Left ventricle myocardium inferior (tissue), 1 donor: ENCODE measurements around the gene OR51A4. TPM values are rescaled to one million over a fixed set of nuclear protein-coding genes. Genes with fewer than 3 reads are reported as not detected.

ENCODE experiments used
- DNase-seq: peaks from one replicate; pipeline ENCODE4 v3.0.0-alpha.2; 2020
- H3K27ac ChIP-seq: fragments of 200-600 bp; replicated peaks from 2 replicates; pipeline ENCODE4 v1.8.0; 2021
- H3K27me3 ChIP-seq: fragments of 200-600 bp; 2 replicates; pipeline ENCODE4 v1.8.0; 2021; ENCODE audit warnings: low read depth
- H3K36me3 ChIP-seq: fragments of 200-600 bp; 2 replicates; pipeline ENCODE4 v1.8.0; 2021
- H3K4me1 ChIP-seq: fragments of 200-600 bp; 2 replicates; pipeline ENCODE4 v1.8.0; 2021
- H3K4me3 ChIP-seq: fragments of 200-600 bp; 2 replicates; pipeline ENCODE4 v1.8.0; 2021; ENCODE audit warnings: mild to moderate bottlenecking, moderate library complexity
- H3K9me3 ChIP-seq: fragments of 200-600 bp; replicated peaks from 2 replicates; pipeline ENCODE4 v1.8.0; 2021
- CTCF ChIP-seq: fragments of 200-600 bp; IDR thresholded peaks from 2 replicates; pipeline ENCODE4 v1.8.0; 2021; ENCODE audit warnings: antibody characterized with exemption, mild to moderate bottlenecking, borderline replicate concordance
- intact Hi-C: fragments of 100-400 bp; cut with micrococcal nuclease; formaldehyde crosslinking; loops from one replicate; pipeline ENCODE4 v1.11.0; 2022
- total RNA-seq: library from RNA; stranded (reverse); fragmentation: NEBNext Ultra II Directional; extraction: Animal tissue kit (Norgen Biotek cat#: 25700); gene quantifications from one replicate; pipeline ENCODE4 v1.2.1, GENCODE V29; 2021
- donor health status: DM: no; HTN: yes; CAD: no; lungs with severe emphysema.

The OR51A4 gene
- total RNA-seq, 1 donor from 2014 or later, result not detected

GRCh38 chr11:4919250-4919649, 28.2 kb downstream of the OR51A4 start, which contains the start of gene OR51G2:
Gene OR51G2 (minus strand): TSS chr11:4919350. CDS start chr11:4915663, 3,687 bp downstream.
- Histone ChIP-seq H3K9me3 (no peaks in the 10 kb centered on the region), H3K4me3 (no peak within 1 kb of the TSS), H3K27me3 (no peaks in the 10 kb centered on the region), H3K27ac (no peak within 1 kb of the TSS), H3K4me1 (no peaks in the 10 kb centered on the region), H3K36me3 (no peaks in the 10 kb centered on the region)
- no peak for TF ChIP-seq CTCF
- DNase-seq, result no peak
- intact Hi-C loops, result no loop called here

- no peaks in the 10 kb centered on the region for H3K4me1 ChIP-seq
- intact Hi-C loops, result no loop called here
- H3K36me3 ChIP-seq, result no peaks in the 10 kb centered on the region
- no peak overlapping the region for H3K4me3 ChIP-seq
- no peaks in the 10 kb centered on the region for H3K27me3 ChIP-seq
- DNase-seq, result no peak
- TF ChIP-seq CTCF, result no peak
- no peaks in the 10 kb centered on the region for H3K9me3 ChIP-seq
- H3K27ac ChIP-seq, result no peak overlapping the region
Observed at GRCh38 chr11:4916581-4916980, 30.8 kb downstream of the OR51A4 start.

- no peaks in the 10 kb centered on the region for H3K27me3 ChIP-seq
- H3K9me3 ChIP-seq, result no peaks in the 10 kb centered on the region
- H3K27ac ChIP-seq, result no peak within 1 kb of the TSS
- DNase-seq, result no peak
- H3K4me3 ChIP-seq, result no peak within 1 kb of the TSS
- intact Hi-C loops, result no loop called here
- no peaks in the 10 kb centered on the region for H3K36me3 ChIP-seq
- no peak for TF ChIP-seq CTCF
- H3K4me1 ChIP-seq, result no peaks in the 10 kb centered on the region
Observed at GRCh38 chr11:4903484-4903883, 43.9 kb downstream of the OR51A4 start, which contains the start of gene OR51A7. Gene OR51A7 (plus strand): TSS chr11:4903783. CDS start chr11:4907370, 3,587 bp downstream.

Other genes starting within 250 kb of the OR51A4 start
- gene OR51E2, start 249.8 kb downstream of the OR51A4 start, total RNA-seq, result not detected
- not detected for gene MMP26, start 242.8 kb downstream of the OR51A4 start, total RNA-seq
- not detected for gene OR51F1, start 177.7 kb downstream of the OR51A4 start, total RNA-seq
- not detected for gene OR52R1, start 143.2 kb downstream of the OR51A4 start, total RNA-seq
- not detected for gene OR51F2, start 126.3 kb downstream of the OR51A4 start, total RNA-seq
- gene OR51S1, start 98.4 kb downstream of the OR51A4 start, total RNA-seq, result not detected
- not detected for gene OR51T1, start 65.7 kb downstream of the OR51A4 start, total RNA-seq
- gene OR51A7, start 43.8 kb downstream of the OR51A4 start, total RNA-seq, result not detected
- gene OR51G2, start 28.3 kb downstream of the OR51A4 start, total RNA-seq, result not detected
- not detected for gene OR51G1, start 23.3 kb downstream of the OR51A4 start, total RNA-seq
- gene OR51A2, start 8.1 kb upstream of the OR51A4 start, total RNA-seq, result not detected
- not detected for gene OR51L1, start 47.2 kb upstream of the OR51A4 start, total RNA-seq
- not detected for gene OR52J3, start 98.9 kb upstream of the OR51A4 start, total RNA-seq
- not detected for gene OR52E2, start 112.0 kb upstream of the OR51A4 start, total RNA-seq
- gene OR52E1, start 122.0 kb upstream of the OR51A4 start, total RNA-seq, result not detected
- gene OR52A5, start 190.8 kb upstream of the OR51A4 start, total RNA-seq, result not detected
- not detected for gene OR52A1, start 207.2 kb upstream of the OR51A4 start, total RNA-seq